H9 (cell line): ENCODE data around the gene ELAVL4. TPM values are rescaled to one million over a fixed set of nuclear protein-coding genes. Genes with fewer than 3 reads are reported as not detected.
A peak's percentile ranks its signal among the peaks of the same experiment; 100 is the strongest.
"Not testable (repeated sequence)": the region's sequence is repeated elsewhere in the genome, so short reads cannot be mapped to it uniquely, and the experiment has no call there.

Experiments used
- DNase-seq: peaks from one replicate; pipeline ENCODE4 v3.0.0-alpha.2; 2017
- H2AFZ ChIP-seq: one replicate; pipeline ENCODE4 v1.6.1; 2013; ENCODE audit warnings: mild to moderate bottlenecking, low read length, control low read depth, moderate library complexity
- H2AK5ac ChIP-seq: 2 replicates; pipeline ENCODE4 v1.6.1; 2013; ENCODE audit warnings: low read length, control low read depth, mixed read lengths; ENCODE audit not compliant: insufficient read length
- H2BK120ac ChIP-seq: one replicate; pipeline ENCODE4 v1.6.1; 2013; ENCODE audit warnings: low read depth, mild to moderate bottlenecking, low read length, control low read depth, inconsistent platforms; ENCODE audit not compliant: poor library complexity, severe bottlenecking
- H2BK12ac ChIP-seq: 2 replicates; pipeline ENCODE4 v1.6.1; 2013; ENCODE audit warnings: low read length, control low read depth, mixed read lengths, low read depth; ENCODE audit not compliant: insufficient read length
- H2BK15ac ChIP-seq: 2 replicates; pipeline ENCODE4 v1.6.1; 2013; ENCODE audit warnings: low read depth, low read length, control low read depth
- H2BK20ac ChIP-seq: one replicate; pipeline ENCODE4 v1.6.1; 2013; ENCODE audit warnings: low read depth, mild to moderate bottlenecking, low read length, control low read depth, inconsistent platforms; ENCODE audit not compliant: poor library complexity, severe bottlenecking
- H2BK5ac ChIP-seq: 2 replicates; pipeline ENCODE4 v1.6.1; 2013; ENCODE audit warnings: low read length, control low read depth, mixed read lengths; ENCODE audit not compliant: insufficient read length
- H3K14ac ChIP-seq: 2 replicates; pipeline ENCODE4 v1.6.1; 2013; ENCODE audit warnings: low read length, control low read depth; ENCODE audit not compliant: insufficient read depth
- H3K18ac ChIP-seq: 2 replicates; pipeline ENCODE4 v1.6.1; 2013; ENCODE audit warnings: low read depth, mild to moderate bottlenecking, mixed read lengths, low read length, control low read depth; ENCODE audit not compliant: insufficient read length
- H3K23ac ChIP-seq: 2 replicates; pipeline ENCODE4 v1.6.1; 2013; ENCODE audit warnings: low read length, control low read depth, mixed read lengths, low read depth; ENCODE audit not compliant: insufficient read length
- H3K23me2 ChIP-seq: 2 replicates; pipeline ENCODE4 v1.6.1; 2013; ENCODE audit warnings: low read depth, mild to moderate bottlenecking, mixed read lengths, low read length, control low read depth; ENCODE audit not compliant: insufficient read length, poor library complexity, severe bottlenecking
- H3K27ac ChIP-seq: 2 replicates; pipeline ENCODE4 v1.5.1; 2013; ENCODE audit warnings: low read length, control low read depth, mixed read lengths, low read depth; ENCODE audit not compliant: insufficient read length
- H3K27me3 ChIP-seq: 2 replicates; pipeline ENCODE4 v1.6.1; 2013; ENCODE audit warnings: low read length, control low read depth, inconsistent platforms; ENCODE audit not compliant: insufficient read depth
- H3K4ac ChIP-seq: 2 replicates; pipeline ENCODE4 v1.6.1; 2013; ENCODE audit warnings: low read depth, mild to moderate bottlenecking, control low read depth, inconsistent platforms, low read length, moderate library complexity
- H3K4me1 ChIP-seq: 2 replicates; pipeline ENCODE4 v1.6.1; 2013; ENCODE audit warnings: low read length, control low read depth, inconsistent platforms; ENCODE audit not compliant: insufficient read depth
- H3K4me2 ChIP-seq: 2 replicates; pipeline ENCODE4 v1.6.1; 2013; ENCODE audit warnings: low read length, control low read depth, mixed read lengths; ENCODE audit not compliant: insufficient read length, insufficient read depth
- H3K56ac ChIP-seq: 2 replicates; pipeline ENCODE4 v1.6.1; 2013; ENCODE audit warnings: low read depth, mild to moderate bottlenecking, mixed read lengths, low read length, control low read depth; ENCODE audit not compliant: insufficient read length
- H3K79me1 ChIP-seq: 2 replicates; pipeline ENCODE4 v1.6.1; 2013; ENCODE audit warnings: low read depth, mild to moderate bottlenecking, moderate library complexity, low read length, control low read depth, inconsistent platforms; ENCODE audit not compliant: insufficient read depth, poor library complexity, severe bottlenecking
- H3K79me2 ChIP-seq: 2 replicates; pipeline ENCODE4 v1.6.1; 2013; ENCODE audit warnings: low read length, control low read depth, inconsistent platforms; ENCODE audit not compliant: insufficient read depth
- H3K9ac ChIP-seq: 2 replicates; pipeline ENCODE4 v1.6.1; 2013; ENCODE audit warnings: low read length, control low read depth, mixed read lengths; ENCODE audit not compliant: insufficient read length; ENCODE audit errors: extremely low read depth
- H3K9me3 ChIP-seq: one replicate; pipeline ENCODE4 v1.6.1; 2013; ENCODE audit warnings: low read depth, low read length, inconsistent platforms; ENCODE audit not compliant: control insufficient read depth
- H3T11ph ChIP-seq: one replicate; pipeline ENCODE4 v1.6.1; 2013; ENCODE audit warnings: mild to moderate bottlenecking, low read length, control low read depth, inconsistent platforms
- H4K20me1 ChIP-seq: one replicate; pipeline ENCODE4 v1.6.1; 2013; ENCODE audit not compliant: control insufficient read depth, insufficient read length, insufficient read depth
- H4K5ac ChIP-seq: 2 replicates; pipeline ENCODE4 v1.6.1; 2013; ENCODE audit warnings: low read depth, mild to moderate bottlenecking, mixed read lengths, low read length, control low read depth; ENCODE audit not compliant: insufficient read length
- H4K8ac ChIP-seq: replicated peaks from 2 replicates; pipeline ENCODE4 v1.6.1; 2013; ENCODE audit warnings: low read length, control low read depth, mixed read lengths, low read depth; ENCODE audit not compliant: insufficient read length
- H4K91ac ChIP-seq: 2 replicates; pipeline ENCODE4 v1.6.1; 2013; ENCODE audit warnings: low read depth, mild to moderate bottlenecking, moderate library complexity, mixed read lengths, low read length, control low read depth; ENCODE audit not compliant: insufficient read length
- H3K27ac Mint-ChIP-seq, 3 experiments: 2 replicates in 2 of 3; 3 replicates in 1 of 3; pipeline ENCODE4 v1.8.0; 2020 to 2021; ENCODE audit warnings: mixed read lengths in 3 of 3, mild to moderate bottlenecking in 1 of 3, moderate library complexity in 1 of 3
- H3K27me3 Mint-ChIP-seq: 2 replicates; pipeline ENCODE4 v1.8.0; 2021; ENCODE audit warnings: low read depth, mild to moderate bottlenecking, moderate library complexity, mixed read lengths
- H3K36me3 Mint-ChIP-seq, 3 experiments: 2 replicates in 2 of 3; 3 replicates in 1 of 3; pipeline ENCODE4 v1.8.0; 2020 to 2021; ENCODE audit warnings: low read depth in 3 of 3, mixed read lengths in 3 of 3; ENCODE audit not compliant: insufficient read depth in 1 of 3
- H3K4me1 Mint-ChIP-seq, 2 experiments: 2 replicates each; pipeline ENCODE4 v1.8.0; 2020; ENCODE audit warnings: mixed read lengths in 2 of 2
- H3K4me3 Mint-ChIP-seq, 2 experiments: 2 replicates in 1 of 2; 3 replicates in 1 of 2; pipeline ENCODE4 v1.8.0; 2020 to 2021; ENCODE audit warnings: mild to moderate bottlenecking in 2 of 2, mixed read lengths in 2 of 2, moderate library complexity in 1 of 2
- H3K9me3 Mint-ChIP-seq, 2 experiments: 2 replicates in 1 of 2; 3 replicates in 1 of 2; pipeline ENCODE4 v1.8.0; 2020; ENCODE audit warnings: mild to moderate bottlenecking in 2 of 2, mixed read lengths in 2 of 2, moderate library complexity in 1 of 2
- whole genome bisulfite sequencing: extraction: QIAGEN DNeasy Blood & Tissue Kit; methylation state at CpG from one replicate; pipeline ENCODE4 v1.1.7; 2013; ENCODE audit warnings: missing lambda C conversion rate, low lambda C conversion rate, mixed read lengths; ENCODE audit not compliant: insufficient read length; ENCODE audit errors: extremely low coverage; 5-methylcytosine and 5-hydroxymethylcytosine counted together
- total RNA-seq: library from RNA; stranded (reverse); gene quantifications from 2 replicates; pipeline ENCODE4 v1.2.1, GENCODE V29; 2021
- TF ChIP-seq, protein P1 (sequence below): fragments of 200-600 bp; sonication (generic); conservative IDR thresholded peaks from 3 replicates; pipeline ENCODE4 v1.8.0; 2021; ENCODE audit warnings: antibody characterized with exemption, mild to moderate bottlenecking

The ELAVL4 gene
- total RNA-seq, 1 experiment from 2014 or later = not detected

DNA sequence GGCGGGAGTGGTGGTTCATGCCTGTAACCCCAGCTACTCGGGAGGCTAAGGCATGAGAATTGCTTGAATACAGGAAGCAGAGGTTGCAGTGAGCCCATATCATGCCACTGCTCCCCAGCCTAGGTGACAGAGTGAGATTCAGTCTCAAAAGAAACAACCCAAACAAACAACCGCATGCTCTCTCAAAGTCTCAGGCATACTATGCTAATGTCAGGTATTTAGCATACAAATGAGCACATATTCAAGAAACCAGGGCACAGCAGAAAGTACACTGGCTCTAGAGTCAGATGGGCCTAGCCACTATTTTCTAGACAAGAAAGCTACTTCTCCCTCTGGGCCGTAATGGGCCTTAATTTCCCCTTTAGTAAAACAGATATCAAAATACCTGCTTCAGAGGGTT is 55.0 kb downstream of the ELAVL4 start:
- Mint-ChIP-seq H3K27me3 (no peaks in the 10 kb centered on the region), H3K4me1 (peaks cover 0 to 11% of the 10 kb centered on the region in 2 experiments; a peak in 1 of 4 replicates), H3K4me3 (no peak overlapping the region), H3K27ac (0 out of 7 replicates have a peak overlapping the region, but pooled peaks of 1 of the 3 experiments have one; percentile 57), H3K9me3 (peaks cover 0 to 58% of the 10 kb centered on the region in 2 experiments; a peak in 3 of 5 replicates), H3K36me3 (peaks cover 0 to 12% (median 0%) of the 10 kb centered on the region in 3 experiments; a peak in 2 of 7 replicates)
- Histone ChIP-seq H2BK120ac (no peak overlapping the region), H3K23ac (no peak overlapping the region), H2BK12ac (no peak overlapping the region), H4K8ac (no peak overlapping the region), H2BK5ac (no peak overlapping the region), H4K91ac (no peak overlapping the region), H2AK5ac (no peak overlapping the region), H3K14ac (no peak overlapping the region), H3K4me2 (no peak overlapping the region), H3K27ac (no peak overlapping the region), H2BK15ac (no peak overlapping the region), H3K9ac (no peak overlapping the region), H3K27me3 (no peaks in the 10 kb centered on the region), H2AFZ (no peak overlapping the region), H3K79me2 (no peaks in the 10 kb centered on the region; the same call in 1 of the 2 replicates), H3K4ac (no peak overlapping the region), H4K5ac (no peak overlapping the region), H3K18ac (no peak overlapping the region), H3K23me2 (no peaks in the 10 kb centered on the region), H3K9me3 (no peaks in the 10 kb centered on the region), H3T11ph (no peak overlapping the region), H3K56ac (no peak overlapping the region), H4K20me1 (no peaks in the 10 kb centered on the region), H3K79me1 (no peaks in the 10 kb centered on the region), H3K4me1 (peaks cover 3% of the 10 kb centered on the region; the same call in 1 of the 2 replicates), H2BK20ac (no peak overlapping the region)
- TF ChIP-seq, protein P1, sequence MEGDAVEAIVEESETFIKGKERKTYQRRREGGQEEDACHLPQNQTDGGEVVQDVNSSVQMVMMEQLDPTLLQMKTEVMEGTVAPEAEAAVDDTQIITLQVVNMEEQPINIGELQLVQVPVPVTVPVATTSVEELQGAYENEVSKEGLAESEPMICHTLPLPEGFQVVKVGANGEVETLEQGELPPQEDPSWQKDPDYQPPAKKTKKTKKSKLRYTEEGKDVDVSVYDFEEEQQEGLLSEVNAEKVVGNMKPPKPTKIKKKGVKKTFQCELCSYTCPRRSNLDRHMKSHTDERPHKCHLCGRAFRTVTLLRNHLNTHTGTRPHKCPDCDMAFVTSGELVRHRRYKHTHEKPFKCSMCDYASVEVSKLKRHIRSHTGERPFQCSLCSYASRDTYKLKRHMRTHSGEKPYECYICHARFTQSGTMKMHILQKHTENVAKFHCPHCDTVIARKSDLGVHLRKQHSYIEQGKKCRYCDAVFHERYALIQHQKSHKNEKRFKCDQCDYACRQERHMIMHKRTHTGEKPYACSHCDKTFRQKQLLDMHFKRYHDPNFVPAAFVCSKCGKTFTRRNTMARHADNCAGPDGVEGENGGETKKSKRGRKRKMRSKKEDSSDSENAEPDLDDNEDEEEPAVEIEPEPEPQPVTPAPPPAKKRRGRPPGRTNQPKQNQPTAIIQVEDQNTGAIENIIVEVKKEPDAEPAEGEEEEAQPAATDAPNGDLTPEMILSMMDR = no peak
- WGBS = no CpG with 5 or more reads among the region's 4 CpGs
- peak; percentile 30 for DNase-seq

DNA sequence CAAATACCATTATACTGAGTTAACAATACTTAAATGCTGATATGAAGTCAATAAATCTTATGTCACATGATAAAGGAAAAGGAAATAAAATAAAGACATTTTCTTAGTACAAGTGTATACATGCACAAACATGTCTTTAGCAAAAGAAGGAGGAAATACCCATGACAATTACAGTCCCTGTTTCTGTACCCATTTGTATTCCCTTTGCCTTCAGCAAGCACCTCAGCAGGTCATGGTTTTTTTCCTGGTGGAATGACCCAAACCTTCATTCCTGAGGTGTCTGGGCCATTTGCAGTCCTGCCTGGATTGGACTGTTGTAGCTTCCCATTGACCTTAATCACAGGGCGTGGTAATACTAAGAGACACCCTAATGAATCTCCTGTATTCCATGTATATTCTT is 57.6 kb downstream of the ELAVL4 start:
- not testable (repeated sequence) for H4K91ac ChIP-seq, H4K20me1 ChIP-seq, H2AK5ac ChIP-seq, H3K4me1 ChIP-seq, H3K14ac ChIP-seq, H3K4me2 ChIP-seq, DNase-seq, H3K23ac ChIP-seq, H3K27ac ChIP-seq, H3T11ph ChIP-seq, H3K18ac ChIP-seq, H3K36me3 Mint-ChIP-seq, H4K5ac ChIP-seq, H3K79me1 ChIP-seq, H2AFZ ChIP-seq, H3K56ac ChIP-seq, H3K4me1 Mint-ChIP-seq, H2BK5ac ChIP-seq, H3K79me2 ChIP-seq, H2BK20ac ChIP-seq, H3K9me3 ChIP-seq, H2BK15ac ChIP-seq, H2BK120ac ChIP-seq, H3K27me3 Mint-ChIP-seq, H4K8ac ChIP-seq, H3K4me3 Mint-ChIP-seq, H3K9ac ChIP-seq, H3K27me3 ChIP-seq, H2BK12ac ChIP-seq, H3K27ac Mint-ChIP-seq, H3K23me2 ChIP-seq, H3K4ac ChIP-seq
- H3K9me3 Mint-ChIP-seq = peaks cover 0 to 55% of the 10 kb centered on the region in 2 experiments; a peak in 3 of 5 replicates
- WGBS = no CpG with 5 or more reads among the region's 1 CpG
